ENCODE measurements around the gene OOEP. TPM values are rescaled to one million over a fixed set of nuclear protein-coding genes. Genes with fewer than 3 reads are reported as not detected.

Gene OOEP
- polyA plus RNA-seq, 3 donors from 2014 or later = 0.29 TPM; not detected in 2

DNA sequence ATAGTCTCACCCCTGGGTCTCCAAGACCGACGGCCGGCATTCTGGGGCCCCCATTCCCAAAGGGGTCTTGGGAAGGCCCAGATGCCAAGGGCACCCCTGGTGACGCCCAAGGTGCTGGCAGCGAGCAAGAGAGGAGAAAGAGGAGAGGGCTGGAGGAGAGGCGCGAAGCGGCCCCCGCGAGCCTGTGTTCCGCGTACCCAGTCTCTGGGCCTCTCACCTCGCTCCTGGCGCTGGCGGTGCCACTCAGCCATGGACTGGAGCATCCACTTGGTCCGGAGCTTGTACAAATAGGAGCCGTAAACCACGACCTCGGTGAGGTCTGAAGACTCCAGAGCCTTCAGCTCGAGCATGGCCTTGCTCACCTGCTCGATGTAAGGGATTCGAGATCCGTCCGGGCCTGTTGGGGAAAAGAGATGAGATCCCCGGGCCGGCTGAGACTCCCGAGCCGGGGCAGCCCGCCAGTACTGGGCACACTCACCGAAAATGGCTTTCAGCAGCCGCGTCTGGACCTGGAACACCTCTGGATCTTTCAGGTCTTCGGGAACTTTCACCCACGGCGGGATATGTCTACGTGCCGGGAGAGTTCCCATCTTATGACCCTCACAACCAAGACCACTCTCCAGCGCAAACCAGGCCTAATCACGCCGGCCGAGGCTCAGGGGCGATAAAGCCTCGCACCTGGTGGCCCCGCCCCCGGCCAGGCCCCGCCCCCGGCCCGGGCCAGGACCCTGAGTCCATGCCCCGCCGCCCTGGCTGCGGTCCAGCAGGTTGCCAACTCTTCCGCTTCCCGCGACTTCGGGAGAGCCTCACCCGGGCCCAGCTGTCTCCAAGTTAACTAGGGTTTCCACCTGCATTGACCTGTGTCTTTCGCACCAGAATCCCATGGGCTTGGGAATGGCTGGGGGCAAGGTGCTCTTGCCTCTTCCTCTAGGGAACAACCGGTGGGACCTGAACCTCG is 15.8 kb downstream of the OOEP start, which contains the start of gene DPPA5:
Gene DPPA5 (minus strand): TSS at position 641 of the 958 bp plus-strand sequence. CDS start 51 bp downstream, at position 590.
- H3K4me1 Mint-ChIP-seq = peaks cover 2 to 7% of the 10 kb centered on the region in 2 donors
- DNase-seq = no peak
- no peak within 1 kb of the TSS for H3K4me3 Mint-ChIP-seq
- H3K27me3 Mint-ChIP-seq (ENCODE audit: low read depth in 3 of 3) = peaks cover 8 to 10% (median 9%) of the 10 kb centered on the region in 3 donors
- peak within 1 kb of the TSS in 1 of 6 donors; percentile 40 for H3K27ac Mint-ChIP-seq
- H3K9me3 Mint-ChIP-seq = no peaks in the 10 kb centered on the region
- H3K36me3 Mint-ChIP-seq = no peaks in the 10 kb centered on the region

DNA sequence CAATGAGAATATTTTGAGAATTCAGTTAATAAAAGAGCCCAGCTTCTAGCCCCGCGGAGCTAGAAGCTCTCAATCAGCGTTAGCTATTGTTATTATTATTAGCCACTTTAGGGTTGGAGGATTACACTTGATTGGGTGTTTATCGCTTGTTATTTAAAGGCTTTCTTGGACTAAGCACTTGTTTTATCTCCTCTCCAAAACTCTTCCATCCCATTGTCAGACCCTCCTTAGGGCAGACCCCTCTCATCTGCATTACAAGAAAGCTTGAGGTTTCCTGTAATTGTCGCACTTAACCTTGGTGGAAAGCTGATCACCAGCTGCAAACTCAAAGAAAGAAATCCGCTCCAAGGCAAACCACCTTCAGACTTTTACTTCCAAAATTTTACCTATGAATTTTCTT is 20.4 kb downstream of the OOEP start:
- Mint-ChIP-seq H3K27me3 (ENCODE audit: low read depth in 3 of 3) (peaks cover 6 to 18% (median 6%) of the 10 kb centered on the region in 3 donors), H3K27ac (no peak overlapping the region), H3K4me3 (peak overlapping the region in 1 of 5 donors; percentile 59), H3K36me3 (no peaks in the 10 kb centered on the region), H3K9me3 (no peaks in the 10 kb centered on the region), H3K4me1 (peaks cover 2 to 7% of the 10 kb centered on the region in 2 donors)
- DNase-seq = no peak

- peaks cover 6 to 18% (median 6%) of the 10 kb centered on the region in 3 donors for H3K27me3 Mint-ChIP-seq (ENCODE audit: low read depth in 3 of 3)
- H3K9me3 Mint-ChIP-seq = no peaks in the 10 kb centered on the region
- no peaks in the 10 kb centered on the region for H3K36me3 Mint-ChIP-seq
- no peak for DNase-seq
- peaks cover 2 to 7% of the 10 kb centered on the region in 2 donors for H3K4me1 Mint-ChIP-seq
- H3K4me3 Mint-ChIP-seq = no peak overlapping the region
- H3K27ac Mint-ChIP-seq = no peak overlapping the region
Observed at GRCh38 chr6:73348550-73349204, 21.0 kb downstream of the OOEP start.

GRCh38 chr6:73343164-73343563 is 26.5 kb downstream of the OOEP start:
- Mint-ChIP-seq H3K4me1 (no peaks in the 10 kb centered on the region), H3K27me3 (ENCODE audit: low read depth in 3 of 3) (peaks cover 0 to 5% (median 4%) of the 10 kb centered on the region in 3 donors)
- DNase-seq = no peak

DNA sequence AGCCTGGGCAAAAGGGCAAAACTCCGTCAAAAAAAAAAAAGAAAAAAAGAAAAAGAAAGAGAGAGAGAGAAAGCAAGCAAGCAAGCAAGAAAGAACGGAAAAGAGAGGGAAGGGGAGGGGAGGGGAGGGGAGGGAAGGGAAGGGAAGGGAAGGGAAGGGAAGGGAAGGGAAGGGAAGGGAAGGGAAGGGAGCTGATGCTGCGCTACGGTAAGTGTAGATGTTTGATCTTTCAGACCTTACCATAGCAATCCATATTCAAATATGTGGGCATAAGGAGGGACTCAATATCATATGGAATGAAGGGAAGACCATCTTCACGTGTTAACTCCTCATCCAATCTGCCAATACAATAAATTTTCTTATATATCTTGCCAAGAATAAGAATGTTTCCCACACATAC is 27.5 kb downstream of the OOEP start:
- Mint-ChIP-seq H3K27ac (no peak overlapping the region), H3K4me1 (no peaks in the 10 kb centered on the region), H3K4me3 (no peak overlapping the region), H3K9me3 (no peaks in the 10 kb centered on the region), H3K27me3 (ENCODE audit: low read depth in 3 of 3) (peaks cover 0 to 3% (median 2%) of the 10 kb centered on the region in 3 donors), H3K36me3 (no peaks in the 10 kb centered on the region)
- no peak for DNase-seq

More at GRCh38 chr6:73343164-73343563, 26.5 kb downstream of the OOEP start:
- Mint-ChIP-seq H3K4me3 (no peak overlapping the region), H3K36me3 (no peaks in the 10 kb centered on the region), H3K27ac (peak overlapping the region in 1 of 6 donors; percentile 73), H3K9me3 (no peaks in the 10 kb centered on the region)

DNA sequence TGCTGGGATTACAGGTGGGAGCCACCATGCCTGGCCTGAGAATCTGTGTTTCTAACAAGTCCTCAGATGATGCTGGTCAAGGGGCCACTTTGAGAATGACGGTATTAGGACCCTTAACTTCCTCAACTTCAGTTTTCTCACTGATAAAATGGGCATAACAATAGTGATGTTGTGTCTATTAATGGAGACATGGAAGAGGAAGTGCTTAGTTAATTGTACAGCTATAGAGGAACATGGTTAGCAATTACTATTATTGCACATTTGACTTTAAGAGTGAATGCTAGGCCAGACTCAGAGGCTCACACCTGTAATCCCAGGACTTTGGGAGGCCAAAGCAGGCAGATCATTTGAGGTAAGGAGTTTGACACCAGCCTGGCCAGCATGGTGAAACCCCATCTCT is 28.4 kb downstream of the OOEP start:
- no peak for DNase-seq
- H3K9me3 Mint-ChIP-seq = no peaks in the 10 kb centered on the region

GRCh38 chr6:73340048-73340447 is 29.6 kb downstream of the OOEP start:
- Mint-ChIP-seq H3K9me3 (no peaks in the 10 kb centered on the region), H3K4me3 (no peak overlapping the region), H3K4me1 (no peaks in the 10 kb centered on the region), H3K27me3 (ENCODE audit: low read depth in 3 of 3) (peaks cover 0 to 4% (median 0%) of the 10 kb centered on the region in 3 donors), H3K36me3 (no peaks in the 10 kb centered on the region), H3K27ac (no peak overlapping the region)
- DNase-seq = no peak

More for the DNA sequence above, 28.4 kb downstream of the OOEP start:
- Mint-ChIP-seq H3K27me3 (ENCODE audit: low read depth in 3 of 3) (peaks cover 0 to 2% (median 0%) of the 10 kb centered on the region in 3 donors), H3K36me3 (no peaks in the 10 kb centered on the region), H3K27ac (no peak overlapping the region), H3K4me1 (no peaks in the 10 kb centered on the region), H3K4me3 (no peak overlapping the region)

DNA sequence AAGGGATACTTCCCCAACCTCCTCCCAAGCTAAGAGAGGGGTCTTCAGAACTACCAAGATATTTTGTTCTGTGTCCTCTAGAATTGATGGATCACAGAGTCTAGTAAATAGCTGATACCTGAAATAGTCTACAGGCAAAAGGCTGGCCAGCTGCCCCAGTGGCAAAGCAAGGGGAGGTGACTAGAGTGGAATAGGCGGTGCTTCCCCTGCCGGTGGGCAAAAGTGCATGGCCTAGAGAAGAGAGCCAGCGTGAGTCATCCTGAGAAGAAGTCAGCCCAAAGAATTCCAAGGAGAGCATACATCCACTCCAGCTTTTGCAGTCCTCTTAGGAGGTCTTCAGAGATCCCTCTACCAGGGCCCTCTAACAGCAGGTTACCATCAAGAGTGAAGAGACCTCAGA is 30.4 kb downstream of the OOEP start:
- H3K36me3 Mint-ChIP-seq = no peaks in the 10 kb centered on the region

DNA sequence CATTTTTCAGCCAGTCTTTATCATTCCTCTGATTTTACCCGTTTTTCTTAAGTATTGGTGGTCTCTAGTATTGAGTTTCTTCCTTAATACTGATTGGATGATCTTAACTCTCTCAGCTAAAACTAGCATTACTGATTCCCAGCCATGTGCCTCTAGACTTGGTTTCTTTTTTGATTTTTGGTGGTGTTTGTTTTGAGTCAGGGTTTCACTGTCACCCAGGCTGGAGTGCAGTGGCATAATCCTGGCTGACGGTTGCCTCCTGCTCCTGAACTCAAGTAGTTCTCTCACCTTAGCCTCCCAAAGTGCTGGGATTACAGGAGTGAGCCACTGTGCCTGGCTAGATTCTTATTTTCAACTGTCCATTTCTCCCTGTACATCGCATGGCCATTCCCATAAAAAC is 40.5 kb downstream of the OOEP start:
- no peaks in the 10 kb centered on the region for H3K9me3 Mint-ChIP-seq
- H3K4me3 Mint-ChIP-seq = no peak overlapping the region
- no peaks in the 10 kb centered on the region for H3K4me1 Mint-ChIP-seq
- no peak for DNase-seq
- H3K36me3 Mint-ChIP-seq = peaks cover 0 to 4% (median 0%) of the 10 kb centered on the region in 3 donors
- H3K27me3 Mint-ChIP-seq (ENCODE audit: low read depth in 3 of 3) = peaks cover 3 to 9% (median 6%) of the 10 kb centered on the region in 3 donors
- no peak overlapping the region for H3K27ac Mint-ChIP-seq

More for the DNA sequence above, 30.4 kb downstream of the OOEP start:
- H3K9me3 Mint-ChIP-seq = no peaks in the 10 kb centered on the region
- no peak overlapping the region for H3K27ac Mint-ChIP-seq
- no peak for DNase-seq
- no peak overlapping the region for H3K4me3 Mint-ChIP-seq
- H3K27me3 Mint-ChIP-seq (ENCODE audit: low read depth in 3 of 3) = peaks cover 0 to 4% (median 0%) of the 10 kb centered on the region in 3 donors
- H3K4me1 Mint-ChIP-seq = no peaks in the 10 kb centered on the region

DNA sequence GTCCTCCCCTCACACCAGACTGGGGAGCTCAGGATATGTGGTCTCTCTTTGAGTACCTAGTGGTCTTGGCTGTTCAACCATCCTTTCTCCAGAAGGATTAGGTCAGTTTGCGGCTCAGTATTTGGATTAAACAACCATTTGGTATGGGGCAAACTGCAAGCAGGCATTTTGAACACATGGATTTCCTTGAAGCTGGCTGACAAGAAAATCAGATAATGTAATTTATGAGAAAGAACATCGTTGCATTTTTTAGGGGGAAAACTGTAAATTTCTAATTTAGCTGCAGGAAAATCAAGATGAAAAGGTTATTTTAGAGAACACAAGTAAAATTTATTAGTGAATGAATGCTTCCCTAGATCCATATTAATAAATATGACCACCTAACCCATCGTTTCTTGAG is 40.9 kb downstream of the OOEP start:
- Mint-ChIP-seq H3K36me3 (peaks cover 0 to 4% (median 0%) of the 10 kb centered on the region in 3 donors), H3K27ac (no peak overlapping the region), H3K4me1 (no peaks in the 10 kb centered on the region), H3K27me3 (ENCODE audit: low read depth in 3 of 3) (peaks cover 3 to 9% (median 6%) of the 10 kb centered on the region in 3 donors), H3K9me3 (no peaks in the 10 kb centered on the region), H3K4me3 (no peak overlapping the region)
- no peak for DNase-seq

DNA sequence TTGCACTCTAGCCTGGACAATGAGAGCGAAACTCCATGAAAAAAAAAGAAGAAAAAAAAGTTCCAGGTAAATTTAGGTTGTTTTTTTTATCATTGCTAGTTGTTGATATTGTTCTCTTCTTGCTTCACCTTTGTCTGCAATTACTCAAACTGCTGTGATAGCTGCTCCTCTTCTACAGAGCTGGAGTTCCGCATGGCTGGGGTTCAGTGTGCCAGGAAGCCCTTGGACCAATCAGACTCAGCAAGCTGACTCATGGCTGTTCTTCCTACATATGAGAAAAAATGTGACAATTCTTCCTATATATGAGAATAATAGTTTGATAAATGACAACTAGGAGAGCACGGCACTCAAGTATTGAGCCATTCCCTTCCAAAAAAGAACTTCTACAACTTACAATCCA is 44.0 kb downstream of the OOEP start:
- no peaks in the 10 kb centered on the region for H3K4me1 Mint-ChIP-seq
- H3K27me3 Mint-ChIP-seq (ENCODE audit: low read depth in 3 of 3) = peaks cover 2 to 6% (median 2%) of the 10 kb centered on the region in 3 donors
- H3K36me3 Mint-ChIP-seq = peaks cover 0 to 4% (median 0%) of the 10 kb centered on the region in 3 donors

DNA sequence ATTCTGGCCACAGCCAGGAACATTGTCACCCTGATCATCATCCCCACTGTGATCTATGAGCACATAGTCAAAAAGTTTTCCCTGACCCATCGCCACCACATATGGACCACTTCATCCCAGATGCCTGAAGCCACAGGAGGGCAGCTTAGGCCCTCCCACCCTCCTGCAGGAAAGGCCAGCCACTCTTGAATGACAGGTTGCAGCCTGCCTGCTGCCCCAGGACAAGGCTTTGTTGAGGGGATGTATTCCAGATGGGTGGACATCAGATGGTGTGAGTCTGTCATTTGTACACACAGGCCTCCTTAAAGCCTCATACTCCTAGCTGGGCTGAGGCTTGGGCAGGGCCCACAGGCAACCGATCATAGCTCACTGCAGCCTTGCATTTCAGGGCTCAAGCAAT is 46.4 kb downstream of the OOEP start:
- peaks cover 0 to 1% (median 0%) of the 10 kb centered on the region in 6 donors for H3K9me3 Mint-ChIP-seq
- no peak overlapping the region for H3K27ac Mint-ChIP-seq
- DNase-seq = no peak
- H3K4me3 Mint-ChIP-seq = no peak overlapping the region
- peaks cover 0 to 3% (median 2%) of the 10 kb centered on the region in 3 donors for H3K27me3 Mint-ChIP-seq (ENCODE audit: low read depth in 3 of 3)
- H3K36me3 Mint-ChIP-seq = peaks cover 0 to 4% (median 0%) of the 10 kb centered on the region in 3 donors
- H3K4me1 Mint-ChIP-seq = no peaks in the 10 kb centered on the region

More for the DNA sequence above, 44.0 kb downstream of the OOEP start:
- no peak overlapping the region for H3K27ac Mint-ChIP-seq
- no peak for DNase-seq
- no peaks in the 10 kb centered on the region for H3K9me3 Mint-ChIP-seq
- no peak overlapping the region for H3K4me3 Mint-ChIP-seq

Measured in immature natural killer cell (primary cell).